ENCODE measurements around the gene PPP2R5D. TPM values are rescaled to one million over a fixed set of nuclear protein-coding genes. Genes with fewer than 3 reads are reported as not detected.

Gene PPP2R5D
- total RNA-seq, 4 donors from 2014 or later, result 44.3 to 68.2 (median 52.6) TPM

GRCh38 chr6:42984924-42985475 lies 630 bp downstream of the PPP2R5D start:
- DNase-seq, result no peak
- Histone ChIP-seq H3K4me1 (peaks cover 34 to 41% of the 10 kb centered on the region in 2 donors), H3K27ac (peak overlapping the region; percentile 85 to 95 (median 90)), H3K4me3 (peak overlapping the region; percentile 83 to 89 (median 86)), H3K9me3 (no peaks in the 10 kb centered on the region), H3K27me3 (no peaks in the 10 kb centered on the region), H3K36me3 (peaks cover 0 to 11% of the 10 kb centered on the region in 2 donors)
- peak; percentile 3 to 5 for ATAC-seq
- intact Hi-C loops (cut with DNase I; ENCODE audit: low total_unique reads), result loop anchor here (2.0 kb wide), 3 partner anchors 28 to 70 kb away; partner anchors contain the start of genes CNPY3 and MEA1
- TF ChIP-seq POLR2A (IDR thresholded peaks at IDR 0.05) (no peak), CTCF (IDR thresholded peaks at IDR 0.05 in 4 of 5, conservative IDR thresholded peaks at IDR 0.05 in 1 of 5) (no peak)
- in situ Hi-C loops (cut with MboI; ENCODE audit: low sequenced_read_pairs in 4 of 4), result no loop called here

GRCh38 chr6:42987533-42988451 lies 3.4 kb downstream of the PPP2R5D start:
- Histone ChIP-seq H3K27ac (no peak overlapping the region), H3K9me3 (no peaks in the 10 kb centered on the region), H3K27me3 (no peaks in the 10 kb centered on the region), H3K4me3 (no peak overlapping the region), H3K4me1 (peaks cover 34 to 41% of the 10 kb centered on the region in 2 donors), H3K36me3 (peaks cover 0 to 14% of the 10 kb centered on the region in 2 donors)
- intact Hi-C loops (cut with DNase I; ENCODE audit: low total_unique reads), result no loop called here
- ATAC-seq (no peak), DNase-seq (no peak)
- in situ Hi-C loops (cut with MboI; ENCODE audit: low sequenced_read_pairs in 4 of 4), result no loop called here
- TF ChIP-seq CTCF (IDR thresholded peaks at IDR 0.05 in 4 of 5, conservative IDR thresholded peaks at IDR 0.05 in 1 of 5) (no peak), POLR2A (IDR thresholded peaks at IDR 0.05) (no peak)

- H3K4me1 ChIP-seq, result peaks cover 34 to 41% of the 10 kb centered on the region in 2 donors
- in situ Hi-C loops (cut with MboI; ENCODE audit: low sequenced_read_pairs in 4 of 4), result no loop called here
- no peak for ATAC-seq
- no peaks in the 10 kb centered on the region for H3K9me3 ChIP-seq
- TF ChIP-seq CTCF (IDR thresholded peaks at IDR 0.05 in 4 of 5, conservative IDR thresholded peaks at IDR 0.05 in 1 of 5), result no peak
- no peak for TF ChIP-seq POLR2A (IDR thresholded peaks at IDR 0.05)
- H3K4me3 ChIP-seq, result no peak overlapping the region
- intact Hi-C loops (cut with DNase I; ENCODE audit: low total_unique reads), result no loop called here
- peak in 1 of 2 donors; percentile 31 for DNase-seq
- H3K36me3 ChIP-seq, result peaks cover 0 to 14% of the 10 kb centered on the region in 2 donors
- H3K27ac ChIP-seq, result no peak overlapping the region
- no peaks in the 10 kb centered on the region for H3K27me3 ChIP-seq
Observed at GRCh38 chr6:42988486-42989020, 4.2 kb downstream of the PPP2R5D start.

GRCh38 chr6:42989923-42990322 lies 5.6 kb downstream of the PPP2R5D start:
- Histone ChIP-seq H3K36me3 (peaks cover 0 to 17% of the 10 kb centered on the region in 2 donors), H3K4me3 (no peak overlapping the region), H3K27ac (no peak overlapping the region), H3K4me1 (peaks cover 30 to 34% of the 10 kb centered on the region in 2 donors), H3K9me3 (no peaks in the 10 kb centered on the region), H3K27me3 (no peaks in the 10 kb centered on the region)
- DNase-seq (no peak), ATAC-seq (no peak)
- in situ Hi-C loops (cut with MboI; ENCODE audit: low sequenced_read_pairs in 4 of 4), result no loop called here
- intact Hi-C loops (cut with DNase I; ENCODE audit: low total_unique reads), result no loop called here
- TF ChIP-seq CTCF (IDR thresholded peaks at IDR 0.05 in 4 of 5, conservative IDR thresholded peaks at IDR 0.05 in 1 of 5) (no peak), POLR2A (IDR thresholded peaks at IDR 0.05) (no peak)

Measured in gastrocnemius medialis (tissue), 4 donors.